Measurements from ENCODE around the gene CYP4F22.

- TF ChIP-seq CTCF (IDR thresholded peaks at IDR 0.05; ENCODE audit: low read length) (no peak), EZH2 (optimal IDR thresholded peaks at IDR 0.05; ENCODE audit: low read depth, low read length) (no peak)
Measured at GRCh38 chr19:15548648-15549047, 40.3 kb downstream of the CYP4F22 start.
